Esophagus squamous epithelium (tissue), 4 donors: ENCODE measurements around the gene NMUR2.

Experiments
- CTCF ChIP-seq, 6 experiments: fragments of 450-650 bp in 4 of 6; fragments of 200-600 bp in 2 of 6; sonication (generic) in 2 of 6; IDR thresholded peaks; one replicate each; pipeline ENCODE4 v1.5.1; 2016 to 2019; ENCODE audit warnings: antibody characterized with exemption in 6 of 6, mild to moderate bottlenecking in 4 of 6, moderate library complexity in 4 of 6
- POLR2A ChIP-seq, 4 donors: fragments of 450-650 bp; IDR thresholded peaks; one replicate each; pipeline ENCODE4 v1.6.1; 2017; ENCODE audit warnings: antibody characterized with exemption in 4 of 4, mild to moderate bottlenecking in 4 of 4, moderate library complexity in 3 of 4

- TF ChIP-seq CTCF (IDR thresholded peaks at IDR 0.05) (no peak), POLR2A (IDR thresholded peaks at IDR 0.05) (no peak)
These were observed 37.5 kb downstream of the NMUR2 start for GRCh38 chr5:152367554-152367953.
